GM12878 (cell line): ENCODE measurements around the gene SEPTIN6. TPM values are rescaled to one million over a fixed set of nuclear protein-coding genes. Genes with fewer than 3 reads are reported as not detected.
A peak's percentile ranks its signal among the peaks of the same experiment; 100 is the strongest.

Experiments
- ATAC-seq: fragments of 200-7000 bp; cut with Tn5 transposase; 3 replicates; pipeline ENCODE4 v1.9.1; 2020; ENCODE audit warnings: mild to moderate bottlenecking, moderate library complexity
- BruUV-seq: library from RNA; stranded (reverse); fragments of 400-500 nt; replicated peaks from 2 replicates; lab custom pipeline; 2021; lab: Mats Ljungman, UMichigan
- CTCF ChIA-PET: fragments of 300-600 bp; sonication (Branson Sonifier 250); formaldehyde crosslinking; extraction: SDS; loops from one replicate; lab custom pipeline; 2021; ENCODE audit warnings: inconsistent platforms; lab: Yijun Ruan, JAX
- POLR2A ChIA-PET: fragments of 350-600 bp; formaldehyde crosslinking; extraction: SDS; loops from one replicate; lab custom pipeline; 2021; ENCODE audit warnings: inconsistent platforms; lab: Charles Lee
- RAD21 ChIA-PET: fragments of 300-600 bp; sonication (Branson Sonifier 250); formaldehyde crosslinking; loops from one replicate; lab custom pipeline; 2023; ENCODE audit warnings: antibody characterized with exemption; ENCODE audit not compliant: unreplicated experiment; lab: Charles Lee
- SMC1A ChIA-PET: fragments of 300-600 bp; sonication (Branson Sonifier 250); formaldehyde crosslinking; loops from one replicate; lab custom pipeline; 2023; ENCODE audit not compliant: unreplicated experiment, uncharacterized antibody; lab: Charles Lee
- DNase-seq: peaks from one replicate; pipeline ENCODE4 v3.0.0-alpha.2; 2011; ENCODE audit warnings: low read depth, low spot score
- FAIRE-seq: peaks from 3 replicates; lab custom pipeline; 2011; peaks lifted over from hg19 to GRCh38; lab: Jason Lieb, UNC
- H2AFZ ChIP-seq: 2 replicates; pipeline ENCODE4 v1.6.0; 2011; ENCODE audit warnings: low read depth, low read length, control low read depth; ENCODE audit not compliant: control insufficient read depth
- H3K27ac ChIP-seq: 2 replicates; pipeline ENCODE4 v1.5.1; 2011; ENCODE audit warnings: control low read depth; ENCODE audit not compliant: control insufficient read depth, insufficient read depth
- H3K27me3 ChIP-seq, 2 experiments: replicated peaks in 1 of 2; 2 replicates each; pipeline versions ENCODE4 v1.6.0 to v1.6.1; 2011; ENCODE audit warnings: low read length in 1 of 2; ENCODE audit not compliant: control insufficient read depth in 2 of 2, insufficient read depth in 2 of 2
- H3K36me3 ChIP-seq, 2 experiments: 2 replicates each; pipeline ENCODE4 v1.5.1; 2011; ENCODE audit warnings: low read length in 1 of 2; ENCODE audit not compliant: control insufficient read depth in 2 of 2, insufficient read depth in 2 of 2
- H3K4me1 ChIP-seq: 2 replicates; pipeline ENCODE4 v1.6.1; 2011; ENCODE audit warnings: mild to moderate bottlenecking, low read length, moderate library complexity, mixed read lengths; ENCODE audit not compliant: control insufficient read depth, insufficient read depth
- H3K4me2 ChIP-seq: 2 replicates; pipeline ENCODE4 v1.6.0; 2011; ENCODE audit warnings: control low read depth; ENCODE audit not compliant: control insufficient read depth, insufficient read depth
- H3K4me3 ChIP-seq: fragments of 200-600 bp; sonication (generic); 2 replicates; pipeline ENCODE4 v1.5.1; 2016
- H3K79me2 ChIP-seq: 2 replicates; pipeline ENCODE4 v1.6.0; 2011; ENCODE audit warnings: low read length; ENCODE audit not compliant: control insufficient read depth, insufficient read depth
- H3K9ac ChIP-seq: 2 replicates; pipeline ENCODE4 v1.8.0; 2011; ENCODE audit warnings: low read length, control low read depth, mixed read lengths; ENCODE audit not compliant: control insufficient read depth, insufficient read depth
- H3K9me3 ChIP-seq: replicated peaks from 3 replicates; pipeline ENCODE4 v1.5.1; 2011; ENCODE audit warnings: mild to moderate bottlenecking, low read length; ENCODE audit not compliant: control insufficient read depth, insufficient read depth
- H4K20me1 ChIP-seq: 2 replicates; pipeline ENCODE4 v1.6.0; 2011; ENCODE audit not compliant: control insufficient read depth, insufficient read depth
- BMI1 ChIP-seq: fragments of 450-650 bp; IDR thresholded peaks from 2 replicates; pipeline ENCODE4 v1.6.1; 2016; ENCODE audit warnings: mild to moderate bottlenecking, moderate library complexity, borderline replicate concordance
- CEBPB ChIP-seq, 2 experiments: fragments of 150-350 bp in 1 of 2; IDR thresholded peaks; 2 replicates each; pipeline ENCODE4 v1.6.1; 2012 to 2014; ENCODE audit warnings: low read depth in 2 of 2, low read length in 2 of 2, borderline replicate concordance in 1 of 2, inconsistent platforms in 1 of 2
- JUNB ChIP-seq: IDR thresholded peaks from 2 replicates; pipeline ENCODE4 v1.6.1; 2016; ENCODE audit warnings: antibody characterized with exemption, mild to moderate bottlenecking
- PAX8 ChIP-seq: fragments of 450-650 bp; IDR thresholded peaks from 2 replicates; pipeline ENCODE4 v1.6.1; 2017; ENCODE audit warnings: mild to moderate bottlenecking, moderate library complexity
- TBL1XR1 ChIP-seq: IDR thresholded peaks from 2 replicates; pipeline ENCODE4 v1.6.1; 2012; ENCODE audit warnings: low read depth, low read length, improper control_type of control experiment
- TCF3 ChIP-seq: IDR thresholded peaks from 2 replicates; pipeline ENCODE4 v1.6.1; 2012; ENCODE audit warnings: low read depth, mild to moderate bottlenecking, low read length, borderline replicate concordance; ENCODE audit not compliant: insufficient read depth
- WGBS: methylation state at CpG from one replicate; pipeline ENCODE4 v1.1.6; 2016; ENCODE audit warnings: low lambda C conversion rate; ENCODE audit not compliant: insufficient replicate concordance, insufficient coverage; ENCODE audit errors: missing lambda C conversion rate; 5-methylcytosine and 5-hydroxymethylcytosine counted together
- in situ Hi-C: fragments of 300-500 bp; cut with MboI; formaldehyde crosslinking; loops from 9 replicates; pipeline ENCODE4 v1.14.3; 2018; ENCODE audit warnings: mixed read lengths
- intact Hi-C: fragments of 100-400 bp; cut with micrococcal nuclease; formaldehyde crosslinking; loops from one replicate; pipeline ENCODE4 v1.14.2; 2022; ENCODE audit not compliant: unreplicated experiment
- polyA plus RNA-seq, 11 experiments: library from polyadenylated mRNA; depleted of rRNA in 4 of 11; unstranded in 6 of 11; stranded (reverse) in 5 of 11; fragments of >200 nt; fragmentation: Nextera tagmentation in 4 of 11; fragmentation: Illumina TruSeq in 1 of 11; extraction: Ambion mirVana in 4 of 11; extraction: Trizol in 1 of 11; gene quantifications; 1 replicate in 1 of 11; 2 replicates in 10 of 11; pipeline versions ENCODE4 v1.2.1 to v1.2.3, GENCODE V29; 2011 to 2016; ENCODE audit warnings: inconsistent platforms in 2 of 11, missing spikeins in 2 of 11, low read depth in 1 of 11
- total RNA-seq, 4 experiments: library from RNA; depleted of rRNA in 3 of 4; stranded (reverse); fragments of >200 nt in 3 of 4; fragmentation: Illumina TruSeq in 1 of 4; extraction: Trizol in 1 of 4; gene quantifications; 2 replicates each; pipeline versions ENCODE4 v1.2.1 to v1.2.3, GENCODE V29; 2013 to 2021
- TF ChIP-seq, protein P1 (sequence below): fragments of 450-650 bp; IDR thresholded peaks from 2 replicates; pipeline ENCODE4 v1.6.1; 2016; ENCODE audit warnings: mild to moderate bottlenecking
- TF ChIP-seq, protein P2 (sequence below): fragments of 450-650 bp; IDR thresholded peaks from 2 replicates; pipeline ENCODE4 v1.6.1; 2017; ENCODE audit warnings: mild to moderate bottlenecking, moderate library complexity
- TF ChIP-seq, protein P3 (sequence below): IDR thresholded peaks from 2 replicates; pipeline ENCODE4 v1.6.1; 2012; ENCODE audit warnings: low read length, inconsistent platforms
- TF ChIP-seq, protein P4 (sequence below): fragments of 450-650 bp; IDR thresholded peaks from 2 replicates; pipeline ENCODE4 v1.6.1; 2017; ENCODE audit warnings: borderline replicate concordance
- TF ChIP-seq, protein P5 (sequence below): fragments of 450-650 bp; IDR thresholded peaks from 2 replicates; pipeline ENCODE4 v1.6.1; 2017; ENCODE audit warnings: mild to moderate bottlenecking, low read depth, inconsistent platforms; ENCODE audit not compliant: poor library complexity, severe bottlenecking

SEPTIN6 gene
- total and polyA plus RNA-seq, 10 of the 15 experiments (the other 5 are each of a cell fraction or from before 2014, with no cell fraction given), result 37.2 to 353 (median 154) TPM

DNA sequence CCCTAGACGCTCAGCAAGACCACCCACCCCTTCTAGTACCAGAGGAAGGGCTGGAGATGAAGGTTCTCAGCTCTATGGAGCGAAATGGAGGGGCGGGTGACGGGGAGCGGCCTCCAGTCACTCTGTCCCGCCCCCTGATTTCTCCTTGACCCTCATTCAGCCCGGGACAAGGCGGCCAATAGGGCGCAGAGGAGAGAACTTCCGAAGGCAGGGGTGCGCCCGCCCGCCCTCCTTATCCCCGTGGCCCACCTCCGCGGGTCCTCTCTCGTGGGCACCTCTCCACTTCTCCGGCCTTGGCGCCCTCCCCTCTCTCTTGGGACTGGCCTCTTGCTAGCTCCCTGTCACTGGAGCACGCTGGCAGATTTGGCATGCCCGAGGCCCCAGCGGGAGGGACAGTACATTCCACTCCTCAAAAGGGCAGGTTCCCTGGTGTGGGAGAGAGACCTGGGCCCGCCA is 1.1 kb upstream of the SEPTIN6 start:
- peak overlapping the region; percentile 82 for H3K4me3 ChIP-seq
- H3K79me2 ChIP-seq, result peaks cover 40% of the 10 kb centered on the region
- peak overlapping the region; percentile 85 for H3K4me2 ChIP-seq
- no TSS peak for BruUV-seq
- whole genome bisulfite sequencing, result 77% methylated on average over 18 of the region's 23 CpGs
- peaks cover 22% of the 10 kb centered on the region for H3K4me1 ChIP-seq
- peak overlapping the region; percentile 24 for H2AFZ ChIP-seq
- no peaks in the 10 kb centered on the region for H3K9me3 ChIP-seq
- H3K27ac ChIP-seq, result peak overlapping the region; percentile 83
- CTCF ChIA-PET, result interaction anchor here (0.8 to 4.1 kb wide), 11 partner anchors 9 to 88 kb away, joined by 3 to 21 read pairs (median 4); partner anchors contain the start of gene NKRF
- no peak for ATAC-seq
- POLR2A ChIA-PET, result interaction anchor here (1.0 to 2.6 kb wide), 7 partner anchors 9 to 67 kb away, joined by 3 to 15 read pairs (median 7); no protein-coding TSS in a partner anchor
- H3K27me3 ChIP-seq, result no peaks in the 10 kb centered on the region
- SMC1A ChIA-PET, result interaction anchor here (0.5 to 5.3 kb wide), 12 partner anchors 11 to 94 kb away, joined by 3 to 39 read pairs (median 4); partner anchors contain the start of genes NKRF and SOWAHD
- no peak for FAIRE-seq
- H3K9ac ChIP-seq, result peak overlapping the region; percentile 63; the same call in 1 of the 2 replicates
- intact Hi-C loops (no loop called here), in situ Hi-C loops (no loop called here)
- RAD21 ChIA-PET, result interaction anchor here (0.7 to 7.4 kb wide), 10 partner anchors 9 to 182 kb away, joined by 3 to 50 read pairs (median 5); partner anchors contain the start of gene SOWAHD
- DNase-seq, result no peak
- no peaks in the 10 kb centered on the region for H3K36me3 ChIP-seq
- no peaks in the 10 kb centered on the region for H4K20me1 ChIP-seq
- TF ChIP-seq TCF3 (no peak), CEBPB (IDR thresholded peaks at IDR 0.05; ENCODE audit: borderline replicate concordance in 1 of 2, low read depth in 2 of 2, low read length in 2 of 2) (no peak), BMI1 (no peak), JUNB (no peak), TBL1XR1 (no peak), PAX8 (no peak)
- TF ChIP-seq, protein P1, sequence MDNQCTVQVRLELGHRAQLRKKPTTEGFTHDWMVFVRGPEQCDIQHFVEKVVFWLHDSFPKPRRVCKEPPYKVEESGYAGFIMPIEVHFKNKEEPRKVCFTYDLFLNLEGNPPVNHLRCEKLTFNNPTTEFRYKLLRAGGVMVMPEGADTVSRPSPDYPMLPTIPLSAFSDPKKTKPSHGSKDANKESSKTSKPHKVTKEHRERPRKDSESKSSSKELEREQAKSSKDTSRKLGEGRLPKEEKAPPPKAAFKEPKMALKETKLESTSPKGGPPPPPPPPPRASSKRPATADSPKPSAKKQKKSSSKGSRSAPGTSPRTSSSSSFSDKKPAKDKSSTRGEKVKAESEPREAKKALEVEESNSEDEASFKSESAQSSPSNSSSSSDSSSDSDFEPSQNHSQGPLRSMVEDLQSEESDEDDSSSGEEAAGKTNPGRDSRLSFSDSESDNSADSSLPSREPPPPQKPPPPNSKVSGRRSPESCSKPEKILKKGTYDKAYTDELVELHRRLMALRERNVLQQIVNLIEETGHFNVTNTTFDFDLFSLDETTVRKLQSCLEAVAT, result no peak
- TF ChIP-seq, protein P2, sequence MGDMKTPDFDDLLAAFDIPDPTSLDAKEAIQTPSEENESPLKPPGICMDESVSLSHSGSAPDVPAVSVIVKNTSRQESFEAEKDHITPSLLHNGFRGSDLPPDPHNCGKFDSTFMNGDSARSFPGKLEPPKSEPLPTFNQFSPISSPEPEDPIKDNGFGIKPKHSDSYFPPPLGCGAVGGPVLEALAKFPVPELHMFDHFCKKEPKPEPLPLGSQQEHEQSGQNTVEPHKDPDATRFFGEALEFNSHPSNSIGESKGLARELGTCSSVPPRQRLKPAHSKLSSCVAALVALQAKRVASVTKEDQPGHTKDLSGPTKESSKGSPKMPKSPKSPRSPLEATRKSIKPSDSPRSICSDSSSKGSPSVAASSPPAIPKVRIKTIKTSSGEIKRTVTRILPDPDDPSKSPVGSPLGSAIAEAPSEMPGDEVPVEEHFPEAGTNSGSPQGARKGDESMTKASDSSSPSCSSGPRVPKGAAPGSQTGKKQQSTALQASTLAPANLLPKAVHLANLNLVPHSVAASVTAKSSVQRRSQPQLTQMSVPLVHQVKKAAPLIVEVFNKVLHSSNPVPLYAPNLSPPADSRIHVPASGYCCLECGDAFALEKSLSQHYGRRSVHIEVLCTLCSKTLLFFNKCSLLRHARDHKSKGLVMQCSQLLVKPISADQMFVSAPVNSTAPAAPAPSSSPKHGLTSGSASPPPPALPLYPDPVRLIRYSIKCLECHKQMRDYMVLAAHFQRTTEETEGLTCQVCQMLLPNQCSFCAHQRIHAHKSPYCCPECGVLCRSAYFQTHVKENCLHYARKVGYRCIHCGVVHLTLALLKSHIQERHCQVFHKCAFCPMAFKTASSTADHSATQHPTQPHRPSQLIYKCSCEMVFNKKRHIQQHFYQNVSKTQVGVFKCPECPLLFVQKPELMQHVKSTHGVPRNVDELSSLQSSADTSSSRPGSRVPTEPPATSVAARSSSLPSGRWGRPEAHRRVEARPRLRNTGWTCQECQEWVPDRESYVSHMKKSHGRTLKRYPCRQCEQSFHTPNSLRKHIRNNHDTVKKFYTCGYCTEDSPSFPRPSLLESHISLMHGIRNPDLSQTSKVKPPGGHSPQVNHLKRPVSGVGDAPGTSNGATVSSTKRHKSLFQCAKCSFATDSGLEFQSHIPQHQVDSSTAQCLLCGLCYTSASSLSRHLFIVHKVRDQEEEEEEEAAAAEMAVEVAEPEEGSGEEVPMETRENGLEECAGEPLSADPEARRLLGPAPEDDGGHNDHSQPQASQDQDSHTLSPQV, result no peak
- TF ChIP-seq, protein P3, sequence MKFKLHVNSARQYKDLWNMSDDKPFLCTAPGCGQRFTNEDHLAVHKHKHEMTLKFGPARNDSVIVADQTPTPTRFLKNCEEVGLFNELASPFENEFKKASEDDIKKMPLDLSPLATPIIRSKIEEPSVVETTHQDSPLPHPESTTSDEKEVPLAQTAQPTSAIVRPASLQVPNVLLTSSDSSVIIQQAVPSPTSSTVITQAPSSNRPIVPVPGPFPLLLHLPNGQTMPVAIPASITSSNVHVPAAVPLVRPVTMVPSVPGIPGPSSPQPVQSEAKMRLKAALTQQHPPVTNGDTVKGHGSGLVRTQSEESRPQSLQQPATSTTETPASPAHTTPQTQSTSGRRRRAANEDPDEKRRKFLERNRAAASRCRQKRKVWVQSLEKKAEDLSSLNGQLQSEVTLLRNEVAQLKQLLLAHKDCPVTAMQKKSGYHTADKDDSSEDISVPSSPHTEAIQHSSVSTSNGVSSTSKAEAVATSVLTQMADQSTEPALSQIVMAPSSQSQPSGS, result no peak
- TF ChIP-seq, protein P4, sequence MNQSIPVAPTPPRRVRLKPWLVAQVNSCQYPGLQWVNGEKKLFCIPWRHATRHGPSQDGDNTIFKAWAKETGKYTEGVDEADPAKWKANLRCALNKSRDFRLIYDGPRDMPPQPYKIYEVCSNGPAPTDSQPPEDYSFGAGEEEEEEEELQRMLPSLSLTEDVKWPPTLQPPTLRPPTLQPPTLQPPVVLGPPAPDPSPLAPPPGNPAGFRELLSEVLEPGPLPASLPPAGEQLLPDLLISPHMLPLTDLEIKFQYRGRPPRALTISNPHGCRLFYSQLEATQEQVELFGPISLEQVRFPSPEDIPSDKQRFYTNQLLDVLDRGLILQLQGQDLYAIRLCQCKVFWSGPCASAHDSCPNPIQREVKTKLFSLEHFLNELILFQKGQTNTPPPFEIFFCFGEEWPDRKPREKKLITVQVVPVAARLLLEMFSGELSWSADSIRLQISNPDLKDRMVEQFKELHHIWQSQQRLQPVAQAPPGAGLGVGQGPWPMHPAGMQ, result no peak
- TF ChIP-seq, protein P5, sequence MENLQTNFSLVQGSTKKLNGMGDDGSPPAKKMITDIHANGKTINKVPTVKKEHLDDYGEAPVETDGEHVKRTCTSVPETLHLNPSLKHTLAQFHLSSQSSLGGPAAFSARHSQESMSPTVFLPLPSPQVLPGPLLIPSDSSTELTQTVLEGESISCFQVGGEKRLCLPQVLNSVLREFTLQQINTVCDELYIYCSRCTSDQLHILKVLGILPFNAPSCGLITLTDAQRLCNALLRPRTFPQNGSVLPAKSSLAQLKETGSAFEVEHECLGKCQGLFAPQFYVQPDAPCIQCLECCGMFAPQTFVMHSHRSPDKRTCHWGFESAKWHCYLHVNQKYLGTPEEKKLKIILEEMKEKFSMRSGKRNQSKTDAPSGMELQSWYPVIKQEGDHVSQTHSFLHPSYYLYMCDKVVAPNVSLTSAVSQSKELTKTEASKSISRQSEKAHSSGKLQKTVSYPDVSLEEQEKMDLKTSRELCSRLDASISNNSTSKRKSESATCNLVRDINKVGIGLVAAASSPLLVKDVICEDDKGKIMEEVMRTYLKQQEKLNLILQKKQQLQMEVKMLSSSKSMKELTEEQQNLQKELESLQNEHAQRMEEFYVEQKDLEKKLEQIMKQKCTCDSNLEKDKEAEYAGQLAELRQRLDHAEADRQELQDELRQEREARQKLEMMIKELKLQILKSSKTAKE, result no peak
